CD14-positive monocyte (primary cell): ENCODE data around the gene ZNF558. TPM values are rescaled to one million over a fixed set of nuclear protein-coding genes. Genes with fewer than 3 reads are reported as not detected.

Experiments
- DNase-seq, 3 donors: peaks; one replicate each; pipeline ENCODE4 v3.0.0-alpha.2; 2011 to 2022
- H2AFZ ChIP-seq: 2 replicates; pipeline ENCODE4 v1.6.0; 2012; ENCODE audit warnings: mild to moderate bottlenecking, low read depth, low read length, inconsistent platforms; ENCODE audit not compliant: insufficient read depth, poor library complexity, severe bottlenecking
- H3K27ac ChIP-seq, 2 donors: 1 replicate in 1 of 2; 2 replicates in 1 of 2; pipeline ENCODE4 v1.5.1; 2012 to 2013; ENCODE audit warnings: low read length in 2 of 2, control low read depth in 1 of 2, inconsistent platforms in 1 of 2, low read depth in 1 of 2, mild to moderate bottlenecking in 1 of 2
- H3K27me3 ChIP-seq, 2 donors: one replicate each; pipeline versions ENCODE4 v1.6.0 to v1.6.1; 2011 to 2013; ENCODE audit warnings: low read length in 2 of 2; ENCODE audit not compliant: control insufficient read depth in 2 of 2, insufficient read depth in 2 of 2
- H3K36me3 ChIP-seq, 2 donors: replicated peaks in 1 of 2; 1 replicate in 1 of 2; 2 replicates in 1 of 2; pipeline versions ENCODE4 v1.5.1 to v1.6.1; 2012 to 2013; ENCODE audit warnings: low read length in 2 of 2, control low read depth in 1 of 2, inconsistent platforms in 1 of 2, mild to moderate bottlenecking in 1 of 2; ENCODE audit not compliant: insufficient read depth in 2 of 2, control insufficient read depth in 1 of 2
- H3K4me1 ChIP-seq, 2 donors: 1 replicate in 1 of 2; 2 replicates in 1 of 2; pipeline versions ENCODE4 v1.5.1 to v1.6.1; 2012 to 2013; ENCODE audit warnings: low read length in 2 of 2, control low read depth in 1 of 2, inconsistent platforms in 1 of 2, mild to moderate bottlenecking in 1 of 2, moderate library complexity in 1 of 2; ENCODE audit not compliant: insufficient read depth in 2 of 2, control insufficient read depth in 1 of 2
- H3K4me2 ChIP-seq: replicated peaks from 2 replicates; pipeline ENCODE3; 2012; ENCODE audit warnings: low read length, moderate library complexity, mild to moderate bottlenecking; ENCODE audit not compliant: poor library complexity, severe bottlenecking; ENCODE audit errors: extremely low read depth
- H3K4me3 ChIP-seq, 3 experiments: fragments of 200-600 bp in 1 of 3; sonication (generic) in 1 of 3; replicated peaks in 1 of 3; 1 replicate in 2 of 3; 2 replicates in 1 of 3; pipeline ENCODE4 v1.5.1; 2011 to 2013; ENCODE audit warnings: low read length in 3 of 3, mild to moderate bottlenecking in 3 of 3, control low read depth in 2 of 3, low read depth in 2 of 3, inconsistent platforms in 1 of 3, moderate library complexity in 1 of 3
- H3K79me2 ChIP-seq: 2 replicates; pipeline ENCODE4 v1.6.0; 2012; ENCODE audit warnings: mild to moderate bottlenecking, control low read depth, inconsistent platforms, low read length, moderate library complexity; ENCODE audit not compliant: insufficient read depth
- H3K9ac ChIP-seq: 2 replicates; pipeline ENCODE4 v1.6.0; 2017; ENCODE audit warnings: low read length, mild to moderate bottlenecking; ENCODE audit not compliant: insufficient read depth, poor library complexity, severe bottlenecking
- H3K9me3 ChIP-seq, 2 donors: replicated peaks in 1 of 2; 1 replicate in 1 of 2; 2 replicates in 1 of 2; pipeline versions ENCODE4 v1.5.1 to v1.6.1; 2012 to 2013; ENCODE audit warnings: low read length in 2 of 2, control low read depth in 1 of 2; ENCODE audit not compliant: control insufficient read depth in 1 of 2, insufficient read depth in 1 of 2
- H4K20me1 ChIP-seq: 2 replicates; pipeline ENCODE4 v1.6.0; 2012; ENCODE audit warnings: mild to moderate bottlenecking, low read length, control low read depth, moderate library complexity; ENCODE audit not compliant: insufficient read depth
- H3K27ac Mint-ChIP-seq, 7 donors: one replicate each; pipeline ENCODE4 v1.8.0; 2020; ENCODE audit warnings: mild to moderate bottlenecking in 7 of 7, mixed read lengths in 7 of 7, moderate library complexity in 6 of 7, inconsistent platforms in 2 of 7
- H3K27me3 Mint-ChIP-seq, 3 donors: one replicate each; pipeline ENCODE4 v1.8.0; 2021 to 2022; ENCODE audit warnings: low read depth in 3 of 3, mild to moderate bottlenecking in 3 of 3, mixed read lengths in 3 of 3, moderate library complexity in 3 of 3, inconsistent platforms in 1 of 3
- H3K36me3 Mint-ChIP-seq, 2 donors: one replicate each; pipeline ENCODE4 v1.8.0; 2020; ENCODE audit warnings: mixed read lengths in 2 of 2, inconsistent platforms in 1 of 2, mild to moderate bottlenecking in 1 of 2
- H3K4me1 Mint-ChIP-seq: one replicate; pipeline ENCODE4 v1.8.0; 2020; ENCODE audit warnings: mild to moderate bottlenecking, mixed read lengths
- H3K4me3 Mint-ChIP-seq, 2 donors: one replicate each; pipeline ENCODE4 v1.8.0; 2020; ENCODE audit warnings: mild to moderate bottlenecking in 2 of 2, mixed read lengths in 2 of 2, moderate library complexity in 1 of 2
- H3K9me3 Mint-ChIP-seq, 7 donors: one replicate each; pipeline ENCODE4 v1.8.0; 2020 to 2022; ENCODE audit warnings: mixed read lengths in 7 of 7, mild to moderate bottlenecking in 6 of 7, moderate library complexity in 6 of 7, inconsistent platforms in 2 of 7
- WGBS: methylation state at CpG from one replicate; pipeline ENCODE4 v1.1.5; 2013; ENCODE audit warnings: missing lambda C conversion rate; ENCODE audit not compliant: insufficient coverage; 5-methylcytosine and 5-hydroxymethylcytosine counted together
- intact Hi-C, 2 donors: fragments of 100-400 bp; cut with micrococcal nuclease; formaldehyde crosslinking; loops; one replicate each; pipeline versions ENCODE4 v1.15.0 to v1.15.1; 2023
- polyA minus RNA-seq: library from RNA; depleted of rRNA, polyadenylated mRNA; stranded (reverse); fragments of >200 nt; gene quantifications from 2 replicates; pipeline ENCODE4 v1.2.3, GENCODE V29; 2012
- polyA plus RNA-seq, 3 donors: library from polyadenylated mRNA; depleted of rRNA in 1 of 3; unstranded in 2 of 3; stranded (reverse) in 1 of 3; fragments of 300-500 nt in 2 of 3; fragments of >200 nt in 1 of 3; fragmentation: Illumina TruSeq in 2 of 3; gene quantifications; 1 replicate in 2 of 3; 2 replicates in 1 of 3; pipeline ENCODE4 v1.2.3, GENCODE V29; 2012 to 2021
- total RNA-seq, 12 experiments: library from RNA in 1 of 12; stranded (reverse) in 1 of 12; fragments of 120-200 nt in 1 of 12; gene quantifications; one replicate each; pipeline ENCODE4 v1.2.4 and lab custom pipeline; 2013 to 2026; ENCODE audit warnings: mixed read lengths in 6 of 12, inconsistent platforms in 1 of 12
- TF ChIP-seq, protein P1 (sequence below): fragments of 200-600 bp; IDR thresholded peaks from one replicate; pipeline ENCODE4 v1.8.0; 2022; ENCODE audit warnings: antibody characterized with exemption, mild to moderate bottlenecking

Gene ZNF558
- 18.2 TPM for total RNA-seq (2013)
- 10 to 100 TPM in 1 of 3 donors, 1 to 10 TPM in 2; 3.7 to 22.1 (median 5.6) TPM for polyA plus RNA-seq
- polyA minus RNA-seq, result 12.3 and 15.8 TPM in 2 replicates
- total RNA-seq (lab: John Stamatoyannopoulos, UW), result 2.7 to 24.7 (median 16.6) reads per million in 11 experiments

DNA sequence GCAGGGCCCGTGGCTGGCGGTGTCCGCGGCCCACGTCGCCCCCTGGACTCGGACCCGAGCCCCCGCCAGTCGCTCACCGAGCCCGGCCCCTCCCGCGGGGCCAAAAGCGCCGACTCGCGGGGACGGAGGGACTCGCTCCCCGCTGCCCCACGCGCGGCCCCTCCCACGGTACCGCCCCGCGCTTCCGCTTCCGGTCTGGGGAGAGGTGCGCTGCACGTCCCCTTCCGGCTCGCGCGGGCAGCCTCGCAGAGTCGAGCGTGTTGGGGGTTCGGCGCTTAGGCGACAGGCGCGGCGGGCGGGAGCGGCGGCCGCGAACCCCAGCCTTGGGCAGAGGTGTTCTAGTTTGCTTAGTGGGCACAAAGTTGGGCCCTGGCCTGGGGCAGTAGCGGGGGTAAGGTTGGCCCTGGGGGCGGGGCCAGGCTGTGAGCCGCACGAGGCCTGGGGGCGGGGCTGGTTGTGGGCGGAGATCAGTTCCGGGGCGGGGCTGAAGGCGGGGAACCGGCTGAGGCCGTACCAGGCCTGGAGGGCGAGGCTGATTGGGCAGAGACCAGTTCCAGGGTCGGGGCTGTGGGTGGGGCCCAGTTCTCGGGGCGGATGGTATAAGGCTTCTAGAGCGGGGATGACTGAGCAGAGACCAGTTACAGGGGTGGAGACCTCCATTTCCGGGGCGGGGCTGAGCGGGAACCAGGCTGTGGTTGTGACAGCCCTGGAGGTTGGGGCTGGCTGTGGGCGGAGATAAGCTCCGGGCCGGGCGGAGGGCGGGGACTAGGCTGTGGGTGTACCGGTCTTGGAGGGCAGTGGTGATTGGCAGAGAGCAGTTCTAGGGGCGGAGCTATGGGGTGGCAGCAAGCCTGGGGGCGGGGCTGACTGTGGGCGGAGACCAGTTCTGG, at the start of gene ZNF558, which contains the start of gene MBD3L1:
TSS of gene ZNF558 (minus strand) at position 173 of the 890 bp plus-strand sequence. CDS start 9,645 bp downstream, outside the sequence.
TSS of gene MBD3L1 (plus strand) at position 246 of the 890 bp plus-strand sequence. CDS start 10,302 bp downstream, outside the sequence.
- peaks cover 0 to 19% (median 11%) of the 10 kb centered on the region in 7 donors for H3K9me3 Mint-ChIP-seq
- H3K9ac ChIP-seq, result peak within 1 kb of the TSS; percentile 92
- H3K4me3 Mint-ChIP-seq, result peak within 1 kb of the TSS; percentile 85 to 91
- peak; percentile 98 to 99 (median 98) for DNase-seq
- H3K27me3 ChIP-seq, result no peaks in the 10 kb centered on the region
- H3K27ac ChIP-seq, result peak within 1 kb of the TSS; percentile 80 to 91
- under 1% methylated on average over 77 of the region's 78 CpGs for WGBS
- peaks cover 0 to 4% of the 10 kb centered on the region in 2 donors for H3K36me3 ChIP-seq
- H3K4me1 ChIP-seq, result peaks cover 11 to 18% of the 10 kb centered on the region in 2 donors
- H3K4me1 Mint-ChIP-seq, result peaks cover 16% of the 10 kb centered on the region
- H2AFZ ChIP-seq, result peak within 1 kb of the TSS; percentile 97
- peaks cover 2 to 3% (median 3%) of the 10 kb centered on the region in 3 donors for H3K27me3 Mint-ChIP-seq
- TF ChIP-seq, protein P1, sequence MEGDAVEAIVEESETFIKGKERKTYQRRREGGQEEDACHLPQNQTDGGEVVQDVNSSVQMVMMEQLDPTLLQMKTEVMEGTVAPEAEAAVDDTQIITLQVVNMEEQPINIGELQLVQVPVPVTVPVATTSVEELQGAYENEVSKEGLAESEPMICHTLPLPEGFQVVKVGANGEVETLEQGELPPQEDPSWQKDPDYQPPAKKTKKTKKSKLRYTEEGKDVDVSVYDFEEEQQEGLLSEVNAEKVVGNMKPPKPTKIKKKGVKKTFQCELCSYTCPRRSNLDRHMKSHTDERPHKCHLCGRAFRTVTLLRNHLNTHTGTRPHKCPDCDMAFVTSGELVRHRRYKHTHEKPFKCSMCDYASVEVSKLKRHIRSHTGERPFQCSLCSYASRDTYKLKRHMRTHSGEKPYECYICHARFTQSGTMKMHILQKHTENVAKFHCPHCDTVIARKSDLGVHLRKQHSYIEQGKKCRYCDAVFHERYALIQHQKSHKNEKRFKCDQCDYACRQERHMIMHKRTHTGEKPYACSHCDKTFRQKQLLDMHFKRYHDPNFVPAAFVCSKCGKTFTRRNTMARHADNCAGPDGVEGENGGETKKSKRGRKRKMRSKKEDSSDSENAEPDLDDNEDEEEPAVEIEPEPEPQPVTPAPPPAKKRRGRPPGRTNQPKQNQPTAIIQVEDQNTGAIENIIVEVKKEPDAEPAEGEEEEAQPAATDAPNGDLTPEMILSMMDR, result peak; percentile 46
- intact Hi-C loops, result loop anchor here (2.0 to 10.0 kb wide), 6 partner anchors 248 to 1760 kb away; partner anchors contain the start of genes FBXL12 (in 1 of the 2), ZNF317 (in 1 of the 2) and ZNF559 (in 1 of the 2)
- H3K36me3 Mint-ChIP-seq, result peaks cover 11 to 16% of the 10 kb centered on the region in 2 donors
- H3K9me3 ChIP-seq, result peaks cover 0 to 7% of the 10 kb centered on the region in 2 donors
- no peaks in the 10 kb centered on the region for H3K79me2 ChIP-seq
- H3K4me2 ChIP-seq, result peak within 1 kb of the TSS; percentile 87
- peak within 1 kb of the TSS; percentile 86 to 96 (median 94) for H3K27ac Mint-ChIP-seq
- H3K4me3 ChIP-seq, result peak within 1 kb of the TSS; percentile 65 to 92 (median 82)
- no peaks in the 10 kb centered on the region for H4K20me1 ChIP-seq

DNA sequence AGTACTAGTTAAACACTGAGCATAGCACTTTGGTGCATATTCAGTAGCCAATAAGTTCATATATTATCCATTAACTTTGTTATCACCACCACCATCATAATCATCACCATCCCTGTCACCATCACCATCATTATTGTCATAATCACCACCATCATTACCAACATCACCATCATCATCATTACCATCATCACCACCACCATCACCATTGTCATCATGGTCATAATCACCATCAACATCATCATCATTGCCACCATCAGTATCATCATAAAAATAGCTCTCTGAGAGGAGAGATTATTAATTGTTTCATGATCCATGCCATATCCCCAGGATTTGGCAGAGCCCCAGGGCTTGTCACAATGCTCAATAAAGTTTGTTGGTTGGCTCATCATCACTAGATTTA, 49.4 kb upstream of the ZNF558 start:
- no peak overlapping the region for H3K27ac Mint-ChIP-seq

More for the DNA sequence above, 49.4 kb upstream of the ZNF558 start:
- intact Hi-C loops, result no loop called here
- Mint-ChIP-seq H3K4me1 (no peaks in the 10 kb centered on the region), H3K9me3 (peaks cover 9 to 28% (median 22%) of the 10 kb centered on the region in 7 donors), H3K4me3 (no peak overlapping the region), H3K36me3 (no peaks in the 10 kb centered on the region), H3K27me3 (peaks cover 0 to 4% (median 3%) of the 10 kb centered on the region in 3 donors)
- no peaks in the 10 kb centered on the region for H4K20me1 ChIP-seq
- TF ChIP-seq, protein P1, result no peak
- H3K79me2 ChIP-seq, result no peaks in the 10 kb centered on the region
- no peaks in the 10 kb centered on the region for H3K4me1 ChIP-seq
- no peak overlapping the region for H3K27ac ChIP-seq
- no peak overlapping the region for H2AFZ ChIP-seq
- no peaks in the 10 kb centered on the region for H3K36me3 ChIP-seq
- H3K4me2 ChIP-seq, result no peak overlapping the region
- H3K9ac ChIP-seq, result no peak overlapping the region
- H3K9me3 ChIP-seq, result peaks cover 20 to 27% of the 10 kb centered on the region in 2 donors
- DNase-seq, result no peak
- H3K4me3 ChIP-seq, result no peak overlapping the region
- no peaks in the 10 kb centered on the region for H3K27me3 ChIP-seq
